Neural cell (in vitro differentiated cells): ENCODE results near the gene OR4F15. TPM values are rescaled to one million over a fixed set of nuclear protein-coding genes. Genes with fewer than 3 reads are reported as not detected.

ENCODE experiments used
- H2AFZ ChIP-seq: fragments of 200-600, 300-800 bp; sonication (generic), shearing (Covaris generic); 2 replicates; pipeline ENCODE4 v1.6.0; 2014; ENCODE audit warnings: low read depth, mild to moderate bottlenecking, antibody characterized with exemption, low read length, moderate library complexity
- H3F3A ChIP-seq: fragments of 200-600 bp; shearing (Covaris generic); 2 replicates; pipeline ENCODE4 v1.6.1; 2016; ENCODE audit warnings: mild to moderate bottlenecking, moderate library complexity, mixed read lengths, antibody characterized with exemption, low read length; ENCODE audit not compliant: insufficient read depth, poor library complexity, severe bottlenecking
- H3K27ac ChIP-seq: fragments of 200-600, 300-800 bp; sonication (generic), shearing (Covaris generic); 2 replicates; pipeline ENCODE4 v1.5.1; 2014; ENCODE audit warnings: mild to moderate bottlenecking, low read length, moderate library complexity
- H3K27me3 ChIP-seq: fragments of 300-800, 200-600 bp; sonication (generic), shearing (Covaris generic); 2 replicates; pipeline ENCODE4 v1.6.0; 2014; ENCODE audit warnings: mild to moderate bottlenecking, low read depth, low read length, moderate library complexity; ENCODE audit not compliant: insufficient read depth
- H3K36me3 ChIP-seq: fragments of 300-800, 200-600 bp; sonication (generic), shearing (Covaris generic); 2 replicates; pipeline ENCODE4 v1.5.1; 2014; ENCODE audit warnings: mild to moderate bottlenecking, antibody characterized with exemption, low read length, moderate library complexity; ENCODE audit not compliant: insufficient read depth
- H3K4me2 ChIP-seq: fragments of 300-800, 200-600 bp; sonication (generic), shearing (Covaris generic); 2 replicates; pipeline ENCODE4 v1.6.0; 2014; ENCODE audit warnings: mild to moderate bottlenecking, low read length
- H3K4me3 ChIP-seq: fragments of 300-800, 200-600 bp; sonication (generic), shearing (Covaris generic); 2 replicates; pipeline ENCODE4 v1.5.1; 2014; ENCODE audit warnings: mild to moderate bottlenecking, low read length, moderate library complexity
- H3K79me2 ChIP-seq: fragments of 200-600 bp; shearing (Covaris generic); replicated peaks from 2 replicates; pipeline ENCODE4 v1.6.0; 2014; ENCODE audit warnings: mild to moderate bottlenecking, low read length, moderate library complexity; ENCODE audit not compliant: insufficient read depth
- H3K9ac ChIP-seq: fragments of 300-800, 200-600 bp; sonication (generic), shearing (Covaris generic); 2 replicates; pipeline ENCODE4 v1.6.1; 2016; ENCODE audit warnings: mild to moderate bottlenecking, low read length, mixed read lengths
- H3K9me2 ChIP-seq: fragments of 200-600 bp; shearing (Covaris generic); 2 replicates; pipeline ENCODE4 v1.6.1; 2016; ENCODE audit warnings: mild to moderate bottlenecking, low read length, mixed read lengths; ENCODE audit not compliant: insufficient read depth
- H3K9me3 ChIP-seq: fragments of 200-600, 300-800 bp; sonication (generic), shearing (Covaris generic); 2 replicates; pipeline ENCODE4 v1.6.1; 2016; ENCODE audit warnings: mild to moderate bottlenecking, mixed run types, low read length, moderate library complexity, mixed read lengths
- H4K20me1 ChIP-seq: fragments of 200-600 bp; shearing (Covaris generic); 2 replicates; pipeline ENCODE4 v1.6.1; 2016; ENCODE audit warnings: mild to moderate bottlenecking, mixed run types; ENCODE audit not compliant: insufficient read depth
- CTCF ChIP-seq: fragments of 450-650 bp; IDR thresholded peaks from 2 replicates; pipeline ENCODE4 v1.5.1; 2014; ENCODE audit warnings: antibody characterized with exemption, mild to moderate bottlenecking, moderate library complexity; ENCODE audit not compliant: poor library complexity, severe bottlenecking
- EP300 ChIP-seq: fragments of 450-650 bp; conservative IDR thresholded peaks from 2 replicates; pipeline ENCODE4 v1.6.1; 2014; ENCODE audit warnings: antibody characterized with exemption, mild to moderate bottlenecking, moderate library complexity; ENCODE audit not compliant: poor library complexity, severe bottlenecking
- EZH2 ChIP-seq: fragments of 200-600, 300-800 bp; shearing (Covaris generic), sonication (generic); IDR thresholded peaks from 2 replicates; pipeline ENCODE4 v1.6.1; 2014; ENCODE audit warnings: antibody characterized with exemption, low read length, borderline replicate concordance, mild to moderate bottlenecking; ENCODE audit not compliant: insufficient read depth, poor library complexity, severe bottlenecking
- MXI1 ChIP-seq: fragments of 450-650 bp; conservative IDR thresholded peaks from 2 replicates; pipeline ENCODE4 v1.6.1; 2014; ENCODE audit warnings: antibody characterized with exemption, mild to moderate bottlenecking; ENCODE audit not compliant: poor library complexity, severe bottlenecking
- POLR2AphosphoS5 ChIP-seq: IDR thresholded peaks from 2 replicates; pipeline ENCODE4 v1.6.1; 2012
- RAD21 ChIP-seq: fragments of 450-650 bp; conservative IDR thresholded peaks from 2 replicates; pipeline ENCODE4 v1.6.1; 2014; ENCODE audit warnings: antibody characterized with exemption, mild to moderate bottlenecking, moderate library complexity
- REST ChIP-seq: IDR thresholded peaks from 2 replicates; pipeline ENCODE4 v1.6.1; 2012; ENCODE audit warnings: borderline replicate concordance
- SMC3 ChIP-seq: fragments of 450-650 bp; conservative IDR thresholded peaks from 2 replicates; pipeline ENCODE4 v1.6.1; 2014; ENCODE audit warnings: antibody characterized with exemption, mild to moderate bottlenecking, moderate library complexity; ENCODE audit not compliant: poor library complexity
- TAF1 ChIP-seq: IDR thresholded peaks from 2 replicates; pipeline ENCODE4 v1.6.1; 2012; ENCODE audit warnings: low read depth
- polyA plus RNA-seq: library from polyadenylated mRNA; depleted of rRNA; stranded (reverse); fragments of >200 nt; gene quantifications from 2 replicates; pipeline ENCODE4 v1.2.3, GENCODE V29; 2014

OR4F15 gene
- polyA plus RNA-seq, 1 donor from 2014 or later, result not detected

- TF ChIP-seq EZH2 (no peak), EP300 (no peak), RAD21 (no peak), REST (no peak), SMC3 (no peak), MXI1 (no peak)
- Histone ChIP-seq H3K4me2 (no peak overlapping the region), H3K9ac (no peak overlapping the region), H3K27ac (no peak overlapping the region), H3K4me3 (no peak overlapping the region), H3K79me2 (no peaks in the 10 kb centered on the region), H4K20me1 (no peaks in the 10 kb centered on the region), H3K9me2 (no peaks in the 10 kb centered on the region), H3K36me3 (no peaks in the 10 kb centered on the region), H3K9me3 (no peaks in the 10 kb centered on the region), H2AFZ (no peak overlapping the region), H3K27me3 (no peaks in the 10 kb centered on the region), H3F3A (no peaks in the 10 kb centered on the region)
These were observed 29.7 kb downstream of the OR4F15 start for GRCh38 chr15:101841656-101842055.

GRCh38 chr15:101844916-101845315 lies 32.9 kb downstream of the OR4F15 start:
- Histone ChIP-seq H3K79me2 (no peaks in the 10 kb centered on the region), H3K9me3 (no peaks in the 10 kb centered on the region), H3K4me3 (no peak overlapping the region), H3K9ac (no peak overlapping the region), H3K9me2 (no peaks in the 10 kb centered on the region), H3K4me2 (no peak overlapping the region), H4K20me1 (no peaks in the 10 kb centered on the region), H3K27ac (no peak overlapping the region), H3F3A (no peaks in the 10 kb centered on the region), H3K27me3 (no peaks in the 10 kb centered on the region), H3K36me3 (no peaks in the 10 kb centered on the region), H2AFZ (no peak overlapping the region)
- TF ChIP-seq EZH2 (no peak), POLR2AphosphoS5 (no peak)

GRCh38 chr15:101852356-101852755 lies 40.4 kb downstream of the OR4F15 start:
- no peak overlapping the region for H2AFZ ChIP-seq
- H3K27me3 ChIP-seq, result no peaks in the 10 kb centered on the region
- no peaks in the 10 kb centered on the region for H3F3A ChIP-seq
- H3K4me2 ChIP-seq, result no peak overlapping the region
- no peaks in the 10 kb centered on the region for H3K9me3 ChIP-seq
- no peaks in the 10 kb centered on the region for H3K79me2 ChIP-seq
- H4K20me1 ChIP-seq, result no peaks in the 10 kb centered on the region
- no peak overlapping the region for H3K9ac ChIP-seq
- no peak overlapping the region for H3K4me3 ChIP-seq
- H3K36me3 ChIP-seq, result no peaks in the 10 kb centered on the region
- H3K27ac ChIP-seq, result no peak overlapping the region
- H3K9me2 ChIP-seq, result no peaks in the 10 kb centered on the region
- TF ChIP-seq RAD21 (no peak), EZH2 (no peak), POLR2AphosphoS5 (no peak), SMC3 (no peak), TAF1 (no peak), MXI1 (no peak), CTCF (no peak), EP300 (no peak), REST (no peak)
